ENCODE results near the gene CXXC5.

GRCh38 chr5:139711906-139712224 is 63.7 kb downstream of the CXXC5 start:
- TF ChIP-seq CTCF (conservative IDR thresholded peaks at IDR 0.05 in 1 of 2, IDR thresholded peaks at IDR 0.05 in 1 of 2; ENCODE audit: low read depth in 1 of 2, low read length in 2 of 2): no peak
- TF ChIP-seq EZH2 (IDR thresholded peaks at IDR 0.05; ENCODE audit: low read length, missing control alignments): no peak
